Measurements from ENCODE around the gene CCNC. TPM values are rescaled to one million over a fixed set of nuclear protein-coding genes. Genes with fewer than 3 reads are reported as not detected.
A peak's percentile ranks its signal among the peaks of the same experiment; 100 is the strongest.

The CCNC gene
- 37.2 TPM for total RNA-seq
- 10 to 100 TPM; 35.5 to 51.7 (median 43.0) TPM for polyA plus RNA-seq (ENCODE audit: insufficient read depth in 1 of 8, insufficient read length in 8 of 8, low replicate concordance in 1 of 8)
- long read RNA-seq, donor 1, partial matches to known transcripts, result 0 of 5 reads
- long read RNA-seq, donor 1, other reads (novel, unspliced or antisense), result 0 of 5 reads
- long read RNA-seq, donor 2, partial matches to known transcripts, result 0 of 3 reads
- long read RNA-seq, donor 2, other reads (novel, unspliced or antisense), result 0 of 3 reads
- long read RNA-seq, donor 3, transcript CCNC-210 (12 exons, 2,473 nt), result major isoform, 8 of 9 reads
- long read RNA-seq, donor 3, partial matches to known transcripts, result 0 of 9 reads
- long read RNA-seq, donor 3, other reads (novel, unspliced or antisense), result 0 of 9 reads
- long read RNA-seq, donor 4, transcript CCNC-210 (12 exons, 2,473 nt), result major isoform, 12 of 15 reads
- long read RNA-seq, donor 4, partial matches to known transcripts, result 0 of 15 reads
- long read RNA-seq, donor 4, other reads (novel, unspliced or antisense), result 0 of 15 reads
- long read RNA-seq, donor 5, transcript CCNC-210 (12 exons, 2,473 nt), result major isoform, 27 of 33 reads
- long read RNA-seq, donor 5, partial matches to known transcripts, result 0 of 33 reads
- long read RNA-seq, donor 5, other reads (novel, unspliced or antisense), result 0 of 33 reads
- long read RNA-seq, donor 6, transcript CCNC-210 (12 exons, 2,473 nt), result major isoform, 12 of 19 reads
- long read RNA-seq, donor 6, partial matches to known transcripts, result 0 of 19 reads
- long read RNA-seq, donor 6, other reads (novel, unspliced or antisense), result 0 of 19 reads
- long read RNA-seq, donor 7, transcript CCNC-210 (12 exons, 2,473 nt), result major isoform, 11 of 15 reads
- long read RNA-seq, donor 7, partial matches to known transcripts, result 0 of 15 reads
- long read RNA-seq, donor 7, other reads (novel, unspliced or antisense), result 0 of 15 reads
- long read RNA-seq, donor 8, partial matches to known transcripts, result 0 of 4 reads
- long read RNA-seq, donor 8, other reads (novel, unspliced or antisense), result 0 of 4 reads
- long read RNA-seq, donor 9, transcript CCNC-210 (12 exons, 2,473 nt), result major isoform, 8 of 9 reads
- long read RNA-seq, donor 9, partial matches to known transcripts, result 0 of 9 reads
- long read RNA-seq, donor 9, other reads (novel, unspliced or antisense), result 0 of 9 reads
- long read RNA-seq, donor 10, transcript CCNC-210 (12 exons, 2,473 nt), result major isoform, 10 of 11 reads
- long read RNA-seq, donor 10, partial matches to known transcripts, result 0 of 11 reads
- long read RNA-seq, donor 10, other reads (novel, unspliced or antisense), result 0 of 11 reads
- long read RNA-seq, donor 11, transcript CCNC-210 (12 exons, 2,473 nt), result major isoform, 10 of 11 reads
- long read RNA-seq, donor 11, partial matches to known transcripts, result 0 of 11 reads
- long read RNA-seq, donor 11, other reads (novel, unspliced or antisense), result 0 of 11 reads

- H3K27ac ChIP-seq (ENCODE audit: low read length), result peak within 1 kb of the TSS; percentile 74
- under 1% methylated on average over 50 of the region's 64 CpGs for WGBS (ENCODE audit: insufficient coverage)
- peak; percentile 98 for DNase-seq
- H3K4me3 ChIP-seq (ENCODE audit: low read length), result peak within 1 kb of the TSS; percentile 89
- no peaks in the 10 kb centered on the region for H3K4me1 ChIP-seq (ENCODE audit: control insufficient read depth, insufficient read depth, low read length)
- H3K9me3 ChIP-seq (replicated peaks; ENCODE audit: control insufficient read depth, low read depth, low read length), result no peaks in the 10 kb centered on the region
- no peaks in the 10 kb centered on the region for H3K36me3 ChIP-seq (ENCODE audit: control insufficient read depth, insufficient read depth, low read length)
- H3K27me3 ChIP-seq (ENCODE audit: control insufficient read depth, insufficient read depth, low read length), result no peaks in the 10 kb centered on the region
Measured at GRCh38 chr6:99568103-99568933, at the start of gene CCNC. Gene CCNC (minus strand): TSS chr6:99568660. CDS start chr6:99568527, 133 bp downstream.

- H3K4me1 ChIP-seq (ENCODE audit: control insufficient read depth, insufficient read depth, low read length), result peaks cover 25% of the 10 kb centered on the region
- no peak for DNase-seq
- no CpG with 5 or more reads among the region's 2 CpGs for WGBS (ENCODE audit: insufficient coverage)
- no peak overlapping the region for H3K27ac ChIP-seq (ENCODE audit: low read length)
- H3K4me3 ChIP-seq (ENCODE audit: low read length), result no peak overlapping the region
- peaks cover 2% of the 10 kb centered on the region for H3K9me3 ChIP-seq (replicated peaks; ENCODE audit: control insufficient read depth, low read depth, low read length)
- no peaks in the 10 kb centered on the region for H3K36me3 ChIP-seq (ENCODE audit: control insufficient read depth, insufficient read depth, low read length)
- peaks cover 73% of the 10 kb centered on the region for H3K27me3 ChIP-seq (ENCODE audit: control insufficient read depth, insufficient read depth, low read length)
Measured at GRCh38 chr6:99617131-99617530, 48.7 kb upstream of the CCNC start.

- H3K4me1 ChIP-seq (ENCODE audit: control insufficient read depth, insufficient read depth, low read length), result peaks cover 25% of the 10 kb centered on the region
- H3K27me3 ChIP-seq (ENCODE audit: control insufficient read depth, insufficient read depth, low read length), result peaks cover 68% of the 10 kb centered on the region
- peaks cover 2% of the 10 kb centered on the region for H3K9me3 ChIP-seq (replicated peaks; ENCODE audit: control insufficient read depth, low read depth, low read length)
- no peak overlapping the region for H3K27ac ChIP-seq (ENCODE audit: low read length)
- DNase-seq, result peak; percentile 33
- H3K36me3 ChIP-seq (ENCODE audit: control insufficient read depth, insufficient read depth, low read length), result no peaks in the 10 kb centered on the region
- H3K4me3 ChIP-seq (ENCODE audit: low read length), result peak overlapping the region; percentile 6
- under 1% methylated on average over 47 of the region's 55 CpGs for WGBS (ENCODE audit: insufficient coverage)
Measured at GRCh38 chr6:99614430-99615186, 46.1 kb upstream of the CCNC start.

GRCh38 chr6:99613705-99614429 lies 45.4 kb upstream of the CCNC start:
- H3K27me3 ChIP-seq (ENCODE audit: control insufficient read depth, insufficient read depth, low read length), result peaks cover 70% of the 10 kb centered on the region
- H3K27ac ChIP-seq (ENCODE audit: low read length), result no peak overlapping the region
- DNase-seq, result no peak
- H3K4me1 ChIP-seq (ENCODE audit: control insufficient read depth, insufficient read depth, low read length), result peaks cover 24% of the 10 kb centered on the region
- H3K36me3 ChIP-seq (ENCODE audit: control insufficient read depth, insufficient read depth, low read length), result no peaks in the 10 kb centered on the region
- peaks cover 2% of the 10 kb centered on the region for H3K9me3 ChIP-seq (replicated peaks; ENCODE audit: control insufficient read depth, low read depth, low read length)
- H3K4me3 ChIP-seq (ENCODE audit: low read length), result peak overlapping the region; percentile 30
- under 1% methylated on average over 82 of the region's 82 CpGs for WGBS (ENCODE audit: insufficient coverage)

GRCh38 chr6:99613409-99613704 lies 44.9 kb upstream of the CCNC start:
- Histone ChIP-seq H3K4me3 (ENCODE audit: low read length) (peak overlapping the region; percentile 36), H3K27me3 (ENCODE audit: control insufficient read depth, insufficient read depth, low read length) (peaks cover 70% of the 10 kb centered on the region), H3K27ac (ENCODE audit: low read length) (no peak overlapping the region), H3K9me3 (replicated peaks; ENCODE audit: control insufficient read depth, low read depth, low read length) (no peaks in the 10 kb centered on the region), H3K36me3 (ENCODE audit: control insufficient read depth, insufficient read depth, low read length) (no peaks in the 10 kb centered on the region), H3K4me1 (ENCODE audit: control insufficient read depth, insufficient read depth, low read length) (peaks cover 18% of the 10 kb centered on the region)
- peak; percentile 67 for DNase-seq
- 0% methylated on average over 37 of the region's 37 CpGs for WGBS (ENCODE audit: insufficient coverage)

GRCh38 chr6:99612551-99613408 lies 44.3 kb upstream of the CCNC start:
- DNase-seq, result no peak
- H3K4me3 ChIP-seq (ENCODE audit: low read length), result peak overlapping the region; percentile 36
- no peaks in the 10 kb centered on the region for H3K36me3 ChIP-seq (ENCODE audit: control insufficient read depth, insufficient read depth, low read length)
- peaks cover 18% of the 10 kb centered on the region for H3K4me1 ChIP-seq (ENCODE audit: control insufficient read depth, insufficient read depth, low read length)
- H3K9me3 ChIP-seq (replicated peaks; ENCODE audit: control insufficient read depth, low read depth, low read length), result no peaks in the 10 kb centered on the region
- peaks cover 70% of the 10 kb centered on the region for H3K27me3 ChIP-seq (ENCODE audit: control insufficient read depth, insufficient read depth, low read length)
- 3% methylated on average over 52 of the region's 56 CpGs for WGBS (ENCODE audit: insufficient coverage)
- no peak overlapping the region for H3K27ac ChIP-seq (ENCODE audit: low read length)

- Histone ChIP-seq H3K4me3 (ENCODE audit: low read length) (no peak overlapping the region), H3K27me3 (ENCODE audit: control insufficient read depth, insufficient read depth, low read length) (peaks cover 74% of the 10 kb centered on the region), H3K4me1 (ENCODE audit: control insufficient read depth, insufficient read depth, low read length) (peaks cover 21% of the 10 kb centered on the region), H3K27ac (ENCODE audit: low read length) (no peak overlapping the region), H3K9me3 (replicated peaks; ENCODE audit: control insufficient read depth, low read depth, low read length) (no peaks in the 10 kb centered on the region), H3K36me3 (ENCODE audit: control insufficient read depth, insufficient read depth, low read length) (no peaks in the 10 kb centered on the region)
- no peak for DNase-seq
- no CpG with 5 or more reads among the region's 3 CpGs for WGBS (ENCODE audit: insufficient coverage)
Measured at GRCh38 chr6:99611148-99611547, 42.7 kb upstream of the CCNC start.

Data from muscle of leg (tissue), 16 donors.